Measurements from ENCODE around the gene TMEM19.
A peak's percentile ranks its signal among the peaks of the same experiment; 100 is the strongest.

Gene TMEM19

GRCh38 chr12:71663561-71664410 lies 22.1 kb upstream of the TMEM19 start, which contains the start of the genes THAP2 and ZFC3H1:
TSS of gene THAP2 (plus strand) at chr12:71664301. CDS start at chr12:71664510, 209 bp downstream.
TSS of gene ZFC3H1 (minus strand) at chr12:71663848. CDS start at chr12:71663610, 238 bp downstream.
- peak; percentile 88 for DNase-seq (ENCODE audit: low spot score)
- peak; percentile 41 for TF ChIP-seq CTCF (IDR thresholded peaks at IDR 0.05; ENCODE audit: extremely low read depth, insufficient read depth, missing control alignments)
- in situ Hi-C loops (cut with MboI; ENCODE audit: low pct_unique_long_range_greater_than_20kb, low sequenced_read_pairs, unreplicated experiment) = no loop called here

DNA sequence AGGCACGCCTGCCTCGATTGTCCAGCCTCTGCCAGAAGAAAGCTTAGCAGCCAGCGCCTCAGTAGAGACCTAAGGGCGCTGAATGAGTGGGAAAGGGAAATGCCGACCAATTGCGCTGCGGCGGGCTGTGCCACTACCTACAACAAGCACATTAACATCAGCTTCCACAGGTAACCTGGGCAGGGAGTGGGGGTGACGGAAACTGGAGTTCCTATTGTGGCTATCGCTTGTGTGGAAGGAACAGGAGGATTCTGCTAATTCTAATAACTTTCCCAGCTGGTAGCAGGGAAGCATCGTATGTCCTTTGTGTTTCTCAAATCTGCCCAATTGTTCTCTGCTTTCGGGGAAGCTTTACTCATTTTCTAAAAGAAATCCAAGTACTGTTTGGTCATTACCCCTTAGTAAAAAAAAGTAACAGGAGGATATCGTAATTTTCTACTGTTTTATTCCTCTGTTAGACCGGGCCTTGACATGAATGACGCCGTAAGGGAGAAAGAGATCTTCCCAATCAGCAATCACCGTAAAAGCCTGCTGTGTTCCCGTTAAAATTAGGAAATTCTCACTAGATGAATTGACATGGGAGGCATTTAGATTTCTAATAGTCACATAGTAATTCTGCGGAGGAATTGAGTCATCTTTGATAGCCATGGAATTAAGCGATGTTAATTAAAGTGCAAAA lies 21.3 kb upstream of the TMEM19 start:
- DNase-seq (ENCODE audit: low spot score) = no peak
- in situ Hi-C loops (cut with MboI; ENCODE audit: low pct_unique_long_range_greater_than_20kb, low sequenced_read_pairs, unreplicated experiment) = no loop called here
- no peak for TF ChIP-seq CTCF (IDR thresholded peaks at IDR 0.05; ENCODE audit: extremely low read depth, insufficient read depth, missing control alignments)

- no peak for TF ChIP-seq CTCF (IDR thresholded peaks at IDR 0.05; ENCODE audit: extremely low read depth, insufficient read depth, missing control alignments)
- no peak for DNase-seq (ENCODE audit: low spot score)
- in situ Hi-C loops (cut with MboI; ENCODE audit: low pct_unique_long_range_greater_than_20kb, low sequenced_read_pairs, unreplicated experiment) = no loop called here
These were observed 20.8 kb upstream of the TMEM19 start for GRCh38 chr12:71665090-71665463.

DNA sequence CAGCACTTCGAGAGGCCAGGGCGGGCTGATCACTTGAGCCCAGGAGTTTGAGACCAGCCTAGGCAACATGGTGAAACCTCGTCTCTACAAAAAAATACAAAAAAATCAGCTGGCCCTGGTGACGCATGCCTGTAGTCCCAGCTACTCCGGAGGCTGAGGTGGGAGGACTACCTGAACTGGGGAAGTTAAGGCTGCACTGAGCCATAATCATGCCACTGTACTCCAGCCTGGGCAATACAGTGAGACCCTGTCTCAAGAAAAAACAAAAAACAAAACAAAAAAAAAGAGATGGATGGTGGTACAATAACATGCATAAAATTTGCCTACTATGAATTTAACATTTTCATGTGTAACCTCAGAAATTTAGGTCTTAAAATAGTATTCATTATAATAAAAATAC lies 19.6 kb upstream of the TMEM19 start:
- no peak for DNase-seq (ENCODE audit: low spot score)

GRCh38 chr12:71671311-71671710 lies 14.6 kb upstream of the TMEM19 start:
- in situ Hi-C loops (cut with MboI; ENCODE audit: low pct_unique_long_range_greater_than_20kb, low sequenced_read_pairs, unreplicated experiment) = no loop called here
- no peak for TF ChIP-seq CTCF (IDR thresholded peaks at IDR 0.05; ENCODE audit: extremely low read depth, insufficient read depth, missing control alignments)
- no peak for DNase-seq (ENCODE audit: low spot score)

More for the DNA sequence above, 19.6 kb upstream of the TMEM19 start:
- no peak for TF ChIP-seq CTCF (IDR thresholded peaks at IDR 0.05; ENCODE audit: extremely low read depth, insufficient read depth, missing control alignments)
- in situ Hi-C loops (cut with MboI; ENCODE audit: low pct_unique_long_range_greater_than_20kb, low sequenced_read_pairs, unreplicated experiment) = no loop called here

DNA sequence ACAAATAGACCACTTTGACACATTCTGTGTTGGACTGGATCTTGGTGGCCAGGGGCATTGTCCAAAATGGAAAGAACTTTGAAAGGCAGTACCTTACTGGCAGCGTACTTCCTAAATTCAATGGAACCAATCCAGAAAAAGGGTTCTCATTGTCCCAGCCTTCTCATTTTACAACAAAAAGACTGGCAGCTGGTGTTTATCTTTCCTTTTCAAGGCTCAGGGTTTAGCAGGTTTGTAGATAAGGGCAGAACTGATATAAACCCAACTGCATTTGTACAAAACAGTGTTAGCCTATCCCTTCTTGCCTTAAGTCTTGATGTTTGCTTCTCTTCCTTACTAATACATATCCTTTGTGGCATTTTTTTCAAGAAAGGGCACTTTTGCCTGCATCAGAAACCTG lies 14.1 kb upstream of the TMEM19 start:
- DNase-seq (ENCODE audit: low spot score) = no peak
- TF ChIP-seq CTCF (IDR thresholded peaks at IDR 0.05; ENCODE audit: extremely low read depth, insufficient read depth, missing control alignments) = no peak
- in situ Hi-C loops (cut with MboI; ENCODE audit: low pct_unique_long_range_greater_than_20kb, low sequenced_read_pairs, unreplicated experiment) = no loop called here

Measured in GM13977 (cell line).